Bronchial epithelial cell (primary cell): ENCODE measurements around the gene ACOD1. TPM values are rescaled to one million over a fixed set of nuclear protein-coding genes. Genes with fewer than 3 reads are reported as not detected.
A peak's percentile ranks its signal among the peaks of the same experiment; 100 is the strongest.

Source experiments
- DNase-seq: peaks from one replicate; pipeline ENCODE4 v3.0.0-alpha.2; 2010; ENCODE audit warnings: low read depth
- FAIRE-seq: peaks from 2 replicates; lab custom pipeline; 2011; peaks lifted over from hg19 to GRCh38; lab: Jason Lieb, UNC
- H3K27me3 ChIP-seq: 2 replicates; pipeline ENCODE4 v1.5.1; 2011; ENCODE audit warnings: low read length; ENCODE audit not compliant: control insufficient read depth, insufficient read depth
- H3K36me3 ChIP-seq: 2 replicates; pipeline ENCODE4 v1.5.1; 2011; ENCODE audit warnings: low read length; ENCODE audit not compliant: control insufficient read depth, insufficient read depth
- H3K4me3 ChIP-seq: 2 replicates; pipeline ENCODE4 v1.5.1; 2011; ENCODE audit warnings: mild to moderate bottlenecking, low read depth, low read length, control low read depth
- CTCF ChIP-seq: IDR thresholded peaks from 2 replicates; pipeline ENCODE4 v1.5.1; 2011; ENCODE audit warnings: mild to moderate bottlenecking, moderate library complexity, low read length, control low read depth, inconsistent platforms; ENCODE audit not compliant: insufficient read depth, severe bottlenecking
- total RNA-seq: library from RNA; depleted of rRNA; stranded (reverse); fragments of >200 nt; gene quantifications from 2 replicates; pipeline ENCODE4 v1.2.1, GENCODE V29; 2014

The ACOD1 gene
- total RNA-seq, 1 donor from 2014 or later, result not detected

- no peaks in the 10 kb centered on the region for H3K36me3 ChIP-seq
- no peak overlapping the region for H3K4me3 ChIP-seq
- FAIRE-seq, result no peak
- H3K27me3 ChIP-seq, result no peaks in the 10 kb centered on the region
- peak; percentile 77 for DNase-seq
- no peak for TF ChIP-seq CTCF
Observed at GRCh38 chr13:76939215-76939614, 9.1 kb upstream of the ACOD1 start.

- Histone ChIP-seq H3K36me3 (no peaks in the 10 kb centered on the region), H3K4me3 (no peak overlapping the region), H3K27me3 (no peaks in the 10 kb centered on the region)
- FAIRE-seq, result peak; percentile 81
- no peak for TF ChIP-seq CTCF
- DNase-seq, result no peak
Observed at GRCh38 chr13:76942363-76942762, 5.9 kb upstream of the ACOD1 start.

- Histone ChIP-seq H3K27me3 (no peaks in the 10 kb centered on the region), H3K36me3 (no peaks in the 10 kb centered on the region), H3K4me3 (no peak overlapping the region)
- FAIRE-seq (no peak), DNase-seq (no peak)
- TF ChIP-seq CTCF, result no peak
Observed at GRCh38 chr13:76943646-76944045, 4.7 kb upstream of the ACOD1 start.

- no peak for TF ChIP-seq CTCF
- no peaks in the 10 kb centered on the region for H3K27me3 ChIP-seq
- DNase-seq (peak; percentile 81), FAIRE-seq (no peak)
- H3K36me3 ChIP-seq, result no peaks in the 10 kb centered on the region
- no peak overlapping the region for H3K4me3 ChIP-seq
Observed at GRCh38 chr13:76944456-76944855, 3.9 kb upstream of the ACOD1 start.

GRCh38 chr13:76950101-76950500 is 1.8 kb downstream of the ACOD1 start:
- Histone ChIP-seq H3K27me3 (no peaks in the 10 kb centered on the region), H3K36me3 (no peaks in the 10 kb centered on the region), H3K4me3 (no peak overlapping the region)
- DNase-seq, result no peak
- no peak for FAIRE-seq
- TF ChIP-seq CTCF, result no peak

- no peaks in the 10 kb centered on the region for H3K27me3 ChIP-seq
- FAIRE-seq, result no peak
- H3K4me3 ChIP-seq, result no peak overlapping the region
- H3K36me3 ChIP-seq, result no peaks in the 10 kb centered on the region
- DNase-seq, result no peak
- no peak for TF ChIP-seq CTCF
Observed at GRCh38 chr13:76953968-76954367, 5.7 kb downstream of the ACOD1 start.
